Stimulated activated CD4-positive, alpha-beta T cell treated with anti-CD3 and anti-CD28 coated beads, Interleukin-4, amount 100 ng/mL, for 4 hours (primary cell): ENCODE results near the gene NDC1.
A peak's percentile ranks its signal among the peaks of the same experiment; 100 is the strongest.
"Not testable (repeated sequence)": the region's sequence is repeated elsewhere in the genome, so short reads cannot be mapped to it uniquely, and the experiment has no call there.

Experiments used
- DNase-seq, 2 experiments: peaks; one replicate each; pipeline ENCODE4 v3.0.0-alpha.2; 2020

Gene NDC1

GRCh38 chr1:53837924-53838653, at the start of gene NDC1:
NDC1 (minus strand) TSS chr1:53838296; CDS start chr1:53838261, 35 bp downstream.
- peak; percentile 80 to 89 for DNase-seq

GRCh38 chr1:53883600-53883999, 45.5 kb upstream of the NDC1 start:
- not testable (repeated sequence) for DNase-seq

GRCh38 chr1:53881853-53882252, 43.8 kb upstream of the NDC1 start:
- DNase-seq: not testable (repeated sequence)

GRCh38 chr1:53878492-53879105, 40.5 kb upstream of the NDC1 start:
- no peak for DNase-seq

GRCh38 chr1:53875150-53875549, 37.1 kb upstream of the NDC1 start:
- DNase-seq: not testable (repeated sequence)

- no peak for DNase-seq
These were observed 33.8 kb upstream of the NDC1 start for GRCh38 chr1:53871773-53872484.

- no peak for DNase-seq
These were observed 33.1 kb upstream of the NDC1 start for GRCh38 chr1:53871221-53871620.

- DNase-seq: no peak
These were observed 31.5 kb upstream of the NDC1 start for GRCh38 chr1:53869454-53870117.

GRCh38 chr1:53868565-53868964, 30.5 kb upstream of the NDC1 start:
- DNase-seq: no peak

- DNase-seq: no peak
These were observed 24.4 kb upstream of the NDC1 start for GRCh38 chr1:53862507-53862906.

- DNase-seq: peak; percentile 15 to 30
These were observed 22.9 kb upstream of the NDC1 start for GRCh38 chr1:53860967-53861411.

- no peak for DNase-seq
These were observed 13.6 kb upstream of the NDC1 start for GRCh38 chr1:53851571-53852285.

- DNase-seq: no peak
These were observed 12.1 kb upstream of the NDC1 start for GRCh38 chr1:53850082-53850673.

- no peak for DNase-seq
These were observed 9.9 kb upstream of the NDC1 start for GRCh38 chr1:53847980-53848379.

- no peak for DNase-seq
These were observed 4.3 kb upstream of the NDC1 start for GRCh38 chr1:53842347-53842746.

- DNase-seq: no peak
These were observed 518 bp upstream of the NDC1 start for GRCh38 chr1:53838654-53838974.

GRCh38 chr1:53837646-53837923, 511 bp downstream of the NDC1 start:
- no peak for DNase-seq

GRCh38 chr1:53835491-53835890, 2.6 kb downstream of the NDC1 start:
- DNase-seq: no peak

GRCh38 chr1:53834776-53835175, 3.3 kb downstream of the NDC1 start:
- no peak for DNase-seq

GRCh38 chr1:53833393-53833792, 4.7 kb downstream of the NDC1 start:
- no peak for DNase-seq

GRCh38 chr1:53826367-53826766, 11.7 kb downstream of the NDC1 start:
- DNase-seq: no peak

GRCh38 chr1:53825306-53825705, 12.8 kb downstream of the NDC1 start:
- DNase-seq: no peak

- DNase-seq: no peak
These were observed 15.2 kb downstream of the NDC1 start for GRCh38 chr1:53822931-53823330.
